Mucosa of stomach (tissue), 1 donor: ENCODE results near the gene ALK.

Experiments used
- H3K27me3 ChIP-seq: one replicate; pipeline ENCODE4 v1.7.0; 2013; ENCODE audit warnings: mild to moderate bottlenecking, low read length; ENCODE audit not compliant: control insufficient read depth, insufficient read depth
- H3K36me3 ChIP-seq: one replicate; pipeline ENCODE4 v1.7.0; 2013; ENCODE audit warnings: low read length; ENCODE audit not compliant: control insufficient read depth, insufficient read depth
- H3K4me1 ChIP-seq: one replicate; pipeline ENCODE4 v1.7.0; 2013; ENCODE audit warnings: mild to moderate bottlenecking, low read length; ENCODE audit not compliant: control insufficient read depth, insufficient read depth
- H3K4me3 ChIP-seq: one replicate; pipeline ENCODE4 v1.7.0; 2013; ENCODE audit warnings: low read length
- H3K9ac ChIP-seq: one replicate; pipeline ENCODE4 v1.7.0; 2013; ENCODE audit warnings: mild to moderate bottlenecking, low read length, moderate library complexity
- H3K9me3 ChIP-seq: one replicate; pipeline ENCODE4 v1.7.0; 2013; ENCODE audit warnings: mild to moderate bottlenecking, low read length, moderate library complexity; ENCODE audit not compliant: control insufficient read depth
- donor health status: Pancreatic carcinoma.

Gene ALK

DNA sequence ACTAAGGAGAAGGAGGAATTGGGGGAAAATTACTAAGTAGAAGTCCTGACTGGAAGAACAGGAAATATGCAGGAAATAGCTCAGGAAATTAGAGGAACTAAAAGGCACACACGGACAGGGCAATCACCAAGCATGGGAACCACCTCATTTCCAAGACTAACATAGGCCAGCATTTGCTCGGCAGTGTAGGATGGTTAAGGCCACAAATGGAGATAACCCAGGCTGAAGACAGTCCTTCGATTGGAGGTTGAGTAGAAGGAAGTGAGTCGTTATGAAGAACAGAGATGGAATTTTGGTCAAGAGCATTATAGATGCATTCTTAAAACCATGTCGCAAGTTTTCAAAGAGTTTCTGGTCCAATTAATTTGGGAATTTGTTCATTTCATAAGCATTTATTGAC is 401.4 kb downstream of the ALK start:
- Histone ChIP-seq H3K9me3 (no peaks in the 10 kb centered on the region), H3K27me3 (no peaks in the 10 kb centered on the region), H3K36me3 (no peaks in the 10 kb centered on the region), H3K4me1 (no peaks in the 10 kb centered on the region), H3K9ac (no peak overlapping the region), H3K4me3 (no peak overlapping the region)

DNA sequence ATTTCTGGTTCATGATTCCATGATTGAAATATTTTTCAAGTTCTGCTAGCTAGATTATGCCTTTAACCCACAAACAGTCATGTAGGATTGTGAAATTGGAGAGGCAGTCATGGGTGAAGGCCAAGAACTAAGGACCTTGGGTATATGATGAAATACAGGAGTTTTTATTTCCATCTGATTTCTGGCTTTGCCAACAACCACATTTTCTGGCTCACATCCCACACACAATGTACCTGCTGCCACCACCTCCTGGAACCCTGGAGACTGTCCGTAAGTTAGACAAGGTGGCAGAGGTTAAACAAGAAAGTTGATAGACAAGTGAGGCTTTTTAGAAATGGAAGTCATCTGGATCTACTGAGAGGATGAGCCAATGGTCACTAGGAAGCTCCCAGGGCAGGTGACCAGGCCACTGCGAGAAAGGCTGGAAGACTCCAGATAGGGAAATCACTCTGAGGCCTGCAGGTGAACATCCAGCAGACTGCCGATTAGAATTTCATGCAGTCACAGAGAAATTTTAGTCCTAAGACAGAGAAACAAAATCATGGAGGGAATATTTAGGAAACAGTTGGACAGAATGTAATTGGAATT is 402.0 kb downstream of the ALK start:
- no peak overlapping the region for H3K4me3 ChIP-seq
- no peaks in the 10 kb centered on the region for H3K9me3 ChIP-seq
- no peak overlapping the region for H3K9ac ChIP-seq
- no peaks in the 10 kb centered on the region for H3K36me3 ChIP-seq
- no peaks in the 10 kb centered on the region for H3K4me1 ChIP-seq
- no peaks in the 10 kb centered on the region for H3K27me3 ChIP-seq

DNA sequence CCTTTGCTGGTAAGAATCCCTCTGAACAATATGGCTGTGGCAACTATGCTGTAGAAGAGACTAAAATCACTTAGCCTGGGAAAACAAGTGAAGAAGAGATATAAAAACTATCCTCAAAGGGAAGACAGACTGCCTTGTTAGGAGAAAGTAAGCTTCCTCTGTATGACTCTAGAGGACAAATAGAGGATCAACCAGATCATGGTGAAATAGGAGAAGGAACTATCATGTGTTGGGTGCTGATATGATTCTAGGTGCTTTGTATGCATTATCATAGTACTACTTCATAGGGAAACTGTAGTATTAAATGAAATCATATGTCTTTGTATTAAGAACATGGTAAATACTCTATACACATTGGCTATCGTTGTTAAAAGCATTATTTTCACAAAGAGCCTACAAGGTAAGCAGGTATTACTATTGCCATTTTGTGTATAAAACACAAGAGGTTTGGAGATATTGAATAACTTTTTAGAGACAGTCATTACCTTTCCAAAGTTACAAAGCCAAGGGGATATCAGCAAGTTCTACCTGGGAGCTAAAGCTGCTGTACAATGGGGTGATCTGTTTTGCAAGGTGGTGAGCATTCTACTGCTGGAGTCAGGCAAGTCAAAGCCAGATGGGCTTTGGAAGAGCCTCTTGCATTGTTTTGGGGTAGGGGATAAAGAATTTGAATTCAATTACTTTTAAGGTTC is 402.6 kb downstream of the ALK start:
- Histone ChIP-seq H3K9ac (no peak overlapping the region), H3K9me3 (no peaks in the 10 kb centered on the region), H3K27me3 (no peaks in the 10 kb centered on the region), H3K36me3 (no peaks in the 10 kb centered on the region), H3K4me1 (no peaks in the 10 kb centered on the region), H3K4me3 (no peak overlapping the region)

DNA sequence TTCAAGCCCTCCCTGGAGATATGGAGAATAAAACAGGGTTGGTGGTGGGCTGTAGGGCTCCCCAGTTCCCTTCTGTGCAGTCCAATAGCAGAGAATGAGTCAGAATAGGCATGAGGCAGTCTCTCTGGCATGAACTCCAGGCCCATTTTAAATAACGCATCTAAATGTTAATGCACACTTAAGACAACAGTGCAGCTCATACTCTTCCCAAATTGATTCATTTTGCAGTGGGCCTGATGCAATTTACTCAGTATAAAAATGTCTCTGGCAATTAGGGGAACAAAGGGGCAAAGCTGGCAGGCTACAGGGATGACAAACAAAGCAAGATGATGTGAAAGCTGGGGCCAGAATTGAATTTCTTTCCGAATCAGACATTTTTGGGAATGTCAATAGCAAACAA is 403.4 kb downstream of the ALK start:
- Histone ChIP-seq H3K4me3 (no peak overlapping the region), H3K4me1 (no peaks in the 10 kb centered on the region), H3K9me3 (no peaks in the 10 kb centered on the region), H3K27me3 (no peaks in the 10 kb centered on the region), H3K36me3 (no peaks in the 10 kb centered on the region), H3K9ac (no peak overlapping the region)

DNA sequence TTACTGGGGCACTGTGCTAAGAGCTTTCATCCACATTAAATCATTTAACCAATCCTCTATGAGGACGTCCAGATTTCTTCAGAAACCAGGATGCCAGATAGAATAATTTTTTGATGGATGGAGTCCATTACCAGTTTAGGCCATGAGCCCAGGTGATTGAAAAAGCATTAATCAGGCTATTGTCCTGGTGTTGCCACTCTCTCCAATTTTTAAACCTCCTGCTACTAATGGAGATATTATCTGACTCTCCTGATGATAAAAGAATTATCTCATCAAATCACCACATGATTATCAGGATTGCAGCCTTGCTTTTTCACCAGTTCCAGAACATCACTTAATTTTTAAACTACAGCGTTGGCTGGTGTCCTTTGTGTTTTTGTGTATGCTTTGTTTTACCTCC is 404.0 kb downstream of the ALK start:
- Histone ChIP-seq H3K27me3 (no peaks in the 10 kb centered on the region), H3K4me1 (no peaks in the 10 kb centered on the region), H3K9ac (no peak overlapping the region), H3K36me3 (no peaks in the 10 kb centered on the region), H3K9me3 (no peaks in the 10 kb centered on the region), H3K4me3 (no peak overlapping the region)

DNA sequence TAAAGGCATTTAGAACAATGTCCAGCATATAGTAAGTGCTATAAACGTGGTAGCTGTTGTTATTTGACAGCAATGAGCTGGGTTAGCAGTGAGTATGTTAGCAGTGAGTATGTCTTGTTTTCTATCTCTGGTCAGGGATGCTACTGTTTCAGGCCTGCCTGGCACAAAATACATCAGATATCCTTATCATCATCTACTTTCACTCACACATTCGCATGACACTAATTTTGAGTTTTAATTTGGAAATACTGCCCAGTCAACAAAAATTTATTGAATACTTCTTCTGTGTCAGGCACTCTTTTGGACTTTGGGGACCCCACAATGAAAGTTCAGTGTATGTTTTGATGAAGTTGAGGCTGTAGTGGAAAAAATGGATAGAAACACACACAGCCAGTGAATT is 404.6 kb downstream of the ALK start:
- Histone ChIP-seq H3K4me3 (no peak overlapping the region), H3K4me1 (no peaks in the 10 kb centered on the region), H3K9me3 (no peaks in the 10 kb centered on the region), H3K36me3 (no peaks in the 10 kb centered on the region), H3K9ac (no peak overlapping the region), H3K27me3 (no peaks in the 10 kb centered on the region)

DNA sequence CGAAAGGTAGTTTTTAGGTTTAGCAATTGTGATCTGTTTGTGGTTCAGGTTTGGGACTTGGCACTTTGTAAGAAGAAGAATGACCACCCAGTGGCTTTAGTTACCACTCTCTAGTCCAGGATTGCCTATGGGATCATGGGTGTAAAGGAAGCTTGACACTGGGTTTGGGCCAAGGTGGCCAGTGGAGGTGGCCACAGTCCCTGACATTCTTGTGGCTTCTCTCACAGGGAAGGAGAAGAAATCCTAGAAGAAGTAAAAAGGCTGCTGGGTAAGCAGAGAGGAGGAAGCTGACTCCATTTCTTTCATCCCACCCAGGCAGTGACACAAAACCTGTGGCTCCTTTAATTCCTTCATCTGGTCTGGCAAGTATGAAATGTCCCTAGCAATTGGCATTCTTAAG is 411.5 kb downstream of the ALK start:
- Histone ChIP-seq H3K27me3 (no peaks in the 10 kb centered on the region), H3K9ac (no peak overlapping the region), H3K36me3 (no peaks in the 10 kb centered on the region), H3K9me3 (no peaks in the 10 kb centered on the region), H3K4me3 (no peak overlapping the region), H3K4me1 (no peaks in the 10 kb centered on the region)

DNA sequence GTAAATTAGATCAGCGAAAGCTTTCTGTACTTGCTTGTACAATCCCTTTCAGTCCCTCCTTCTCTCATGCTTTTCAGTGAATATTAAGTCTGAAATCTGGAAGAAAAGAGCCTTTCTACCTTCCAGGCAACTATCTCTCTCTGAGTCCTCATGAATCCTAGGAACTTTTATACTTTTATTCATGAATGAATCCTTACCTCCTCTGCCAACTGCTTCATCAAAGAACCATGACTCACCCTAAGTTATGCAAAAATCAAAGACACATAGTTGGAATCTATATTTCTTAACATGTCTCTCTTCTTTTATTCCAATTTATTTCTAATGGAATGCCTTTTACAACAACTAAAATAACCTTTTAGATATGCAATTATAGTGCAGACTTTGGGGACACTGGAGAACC is 412.0 kb downstream of the ALK start:
- no peaks in the 10 kb centered on the region for H3K27me3 ChIP-seq
- no peak overlapping the region for H3K4me3 ChIP-seq
- H3K36me3 ChIP-seq: no peaks in the 10 kb centered on the region
- H3K4me1 ChIP-seq: no peaks in the 10 kb centered on the region
- H3K9ac ChIP-seq: no peak overlapping the region
- no peaks in the 10 kb centered on the region for H3K9me3 ChIP-seq

DNA sequence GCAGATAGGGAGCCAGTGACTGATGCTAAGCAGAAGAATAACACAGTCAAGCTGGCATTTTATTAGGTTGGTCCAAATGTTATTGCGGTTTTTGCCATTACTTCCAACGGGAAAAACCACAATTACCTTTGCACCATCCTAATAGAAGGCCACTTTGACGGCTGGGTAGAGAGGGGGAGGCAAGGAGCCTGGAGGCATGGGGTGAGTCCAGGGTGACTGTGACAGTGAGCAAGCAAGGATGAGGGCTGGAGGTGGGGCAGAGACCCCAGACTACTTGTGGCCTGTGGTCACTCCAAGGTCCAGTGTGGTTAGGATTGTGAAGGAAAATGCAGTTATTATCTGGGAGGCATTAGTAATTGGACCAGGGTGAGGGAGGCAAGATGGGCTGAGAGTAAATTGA is 416.6 kb downstream of the ALK start:
- Histone ChIP-seq H3K4me3 (no peak overlapping the region), H3K9me3 (no peaks in the 10 kb centered on the region), H3K27me3 (no peaks in the 10 kb centered on the region), H3K36me3 (no peaks in the 10 kb centered on the region), H3K4me1 (no peaks in the 10 kb centered on the region), H3K9ac (no peak overlapping the region)

DNA sequence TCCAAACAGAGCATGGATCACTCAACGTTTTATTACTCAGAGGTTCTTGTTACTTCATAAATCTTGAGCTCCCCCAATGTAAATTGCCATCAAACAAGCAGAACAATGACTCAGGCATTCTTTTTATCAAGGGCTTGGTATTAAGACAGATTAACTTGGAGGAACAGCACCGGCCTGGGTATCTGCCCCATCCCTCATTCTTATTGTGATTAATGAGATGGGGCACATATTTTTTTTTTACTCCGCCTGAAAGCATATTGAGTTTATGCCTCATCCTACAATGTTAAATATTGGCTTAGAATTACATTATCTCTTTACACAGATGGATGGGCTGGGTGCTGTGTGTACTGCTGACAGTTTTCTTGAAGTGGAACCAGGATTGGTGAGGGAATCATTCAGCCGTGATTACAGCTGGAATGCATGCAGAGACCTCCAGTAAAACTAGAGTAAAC is 418.9 kb downstream of the ALK start:
- no peaks in the 10 kb centered on the region for H3K27me3 ChIP-seq
- no peaks in the 10 kb centered on the region for H3K9me3 ChIP-seq
- H3K4me1 ChIP-seq: no peaks in the 10 kb centered on the region
- H3K4me3 ChIP-seq: no peak overlapping the region
- H3K9ac ChIP-seq: no peak overlapping the region
- no peaks in the 10 kb centered on the region for H3K36me3 ChIP-seq

DNA sequence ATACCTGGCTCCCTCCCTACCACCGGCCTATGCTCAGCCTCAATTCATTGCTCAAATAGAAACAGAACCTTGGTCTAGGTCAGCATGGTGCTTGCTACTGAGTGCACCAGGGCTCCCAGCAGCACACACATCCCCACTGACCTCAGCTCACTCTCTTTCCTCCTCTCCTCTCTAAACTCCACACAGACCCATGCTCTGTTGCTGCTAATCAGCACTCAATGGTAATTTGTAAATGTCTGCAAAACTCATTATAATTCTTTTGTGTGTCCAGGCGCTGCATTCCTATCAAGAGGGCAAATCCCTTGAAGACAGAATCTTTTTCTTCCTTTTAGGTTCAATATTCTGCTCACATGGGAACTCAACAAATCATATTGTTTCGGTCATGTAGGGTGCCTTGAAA is 424.0 kb downstream of the ALK start:
- Histone ChIP-seq H3K36me3 (no peaks in the 10 kb centered on the region), H3K9me3 (no peaks in the 10 kb centered on the region), H3K4me3 (no peak overlapping the region), H3K9ac (no peak overlapping the region), H3K27me3 (no peaks in the 10 kb centered on the region), H3K4me1 (no peaks in the 10 kb centered on the region)

DNA sequence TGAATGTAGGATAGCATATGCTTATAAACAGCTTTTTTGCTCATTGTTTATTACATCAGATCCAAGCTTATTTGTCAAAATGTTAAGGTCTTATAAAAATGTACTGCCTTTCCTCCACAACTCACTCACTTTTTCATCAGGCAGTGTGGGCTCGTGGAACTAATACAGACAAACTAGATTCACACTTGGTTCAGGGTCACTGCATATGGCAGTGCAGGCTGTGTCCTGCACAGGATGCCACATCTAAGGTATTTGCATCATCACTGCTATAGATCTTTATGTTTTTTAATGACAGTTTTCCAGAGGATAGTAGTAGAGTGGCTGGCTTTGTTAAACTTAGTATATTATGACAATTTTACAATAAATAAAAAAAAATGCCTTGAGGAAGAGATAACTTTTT is 425.2 kb downstream of the ALK start:
- H3K9me3 ChIP-seq: no peaks in the 10 kb centered on the region
- no peak overlapping the region for H3K4me3 ChIP-seq
- no peak overlapping the region for H3K9ac ChIP-seq
- no peaks in the 10 kb centered on the region for H3K4me1 ChIP-seq
- no peaks in the 10 kb centered on the region for H3K36me3 ChIP-seq
- H3K27me3 ChIP-seq: no peaks in the 10 kb centered on the region
